Astrocyte of the spinal cord (primary cell): ENCODE measurements around the gene CDK11B.
"Not testable (repeated sequence)": the region's sequence is repeated elsewhere in the genome, so short reads cannot be mapped to it uniquely, and the experiment has no call there.

Experiments used
- DNase-seq: peaks from one replicate; pipeline ENCODE4 v3.0.0; 2011; ENCODE audit warnings: low read depth, low spot score
- H3K4me3 ChIP-seq: 2 replicates; pipeline ENCODE4 v1.5.1; 2011; ENCODE audit warnings: low read depth, mild to moderate bottlenecking, low read length, moderate library complexity
- in situ Hi-C: cut with HindIII; loops from 2 replicates; pipeline ENCODE4 v1.10.0; 2017; ENCODE audit warnings: low sequenced_read_pairs
- TF ChIP-seq, protein P1 (sequence below): IDR thresholded peaks from 2 replicates; pipeline ENCODE4 v1.5.1; 2012; ENCODE audit warnings: low read depth, mild to moderate bottlenecking, low read length, inconsistent platforms

CDK11B gene

DNA sequence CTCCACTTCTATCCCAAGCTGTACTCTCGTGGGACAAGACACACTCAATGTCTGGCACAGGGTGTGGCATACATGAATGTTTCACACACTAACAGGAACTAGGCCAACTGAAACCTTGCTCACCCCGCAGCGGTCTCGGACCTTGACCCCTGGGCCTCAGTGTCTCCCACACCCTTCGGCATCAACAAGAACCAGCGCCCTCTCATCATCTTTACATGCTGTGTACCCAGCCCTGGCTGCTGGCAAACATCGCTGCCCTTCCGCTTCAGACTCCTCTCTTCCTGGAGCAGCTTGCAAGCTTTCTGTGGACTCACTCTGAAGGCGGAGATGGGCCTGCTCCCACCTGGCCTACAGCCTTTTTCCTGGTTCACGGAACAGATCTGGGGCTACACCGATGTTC, 10.5 kb downstream of the CDK11B start:
- H3K4me3 ChIP-seq, DNase-seq, in situ Hi-C loops: not testable (repeated sequence)

DNA sequence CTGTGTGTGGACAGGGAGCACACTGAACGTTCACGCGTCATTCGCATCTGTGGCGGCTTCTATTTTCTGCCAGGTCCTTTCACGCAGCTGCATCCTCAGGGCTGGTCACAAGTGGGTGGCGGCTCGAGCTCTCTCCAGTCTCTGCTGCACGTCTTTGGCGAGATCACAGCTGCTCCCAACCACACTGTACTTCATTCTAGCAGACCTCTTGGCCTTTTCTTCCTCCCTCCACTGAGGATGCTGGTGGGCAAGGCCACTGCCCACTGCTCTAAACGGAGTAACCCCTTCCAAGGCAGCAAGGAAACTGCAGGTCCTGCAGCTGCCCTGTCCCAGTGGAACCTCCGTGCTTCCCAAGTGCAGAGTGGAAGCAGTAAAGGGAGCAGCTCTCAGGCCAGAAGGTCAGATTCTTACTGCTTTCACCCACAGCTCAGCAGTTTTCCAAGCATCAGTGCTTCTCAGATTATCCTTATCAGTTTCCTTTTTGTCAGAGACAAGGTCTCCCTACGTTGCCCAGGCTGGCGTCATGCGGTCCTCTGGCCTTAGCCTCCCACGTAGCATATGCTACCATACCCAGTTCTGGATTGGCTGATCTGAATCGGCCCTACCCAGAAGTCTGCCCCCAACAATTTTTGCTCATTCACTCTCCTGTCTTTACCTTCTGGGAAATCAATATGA, 11.1 kb downstream of the CDK11B start:
- in situ Hi-C loops, result not testable (repeated sequence)

DNA sequence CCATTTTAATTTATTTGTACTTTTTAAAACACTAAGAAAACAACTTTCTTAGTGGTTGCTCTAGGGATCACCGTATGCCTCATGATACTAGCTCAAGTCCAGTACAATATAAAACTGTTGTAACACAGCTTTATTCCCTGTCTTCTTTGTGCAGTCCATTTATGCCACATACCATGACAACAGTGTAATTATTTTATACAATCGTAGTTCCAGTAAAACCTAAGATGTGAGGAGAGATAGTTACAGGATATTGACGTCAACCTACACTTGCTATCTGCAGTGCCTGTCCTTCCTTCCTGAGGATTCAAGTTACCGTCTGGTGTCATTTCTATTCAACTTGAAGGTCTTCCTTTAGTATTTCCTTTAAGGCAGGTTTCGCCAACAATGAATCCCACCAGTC, 12.5 kb downstream of the CDK11B start:
- in situ Hi-C loops, DNase-seq, H3K4me3 ChIP-seq: not testable (repeated sequence)

More for the DNA sequence above, 11.1 kb downstream of the CDK11B start:
- DNase-seq, H3K4me3 ChIP-seq: not testable (repeated sequence)

DNA sequence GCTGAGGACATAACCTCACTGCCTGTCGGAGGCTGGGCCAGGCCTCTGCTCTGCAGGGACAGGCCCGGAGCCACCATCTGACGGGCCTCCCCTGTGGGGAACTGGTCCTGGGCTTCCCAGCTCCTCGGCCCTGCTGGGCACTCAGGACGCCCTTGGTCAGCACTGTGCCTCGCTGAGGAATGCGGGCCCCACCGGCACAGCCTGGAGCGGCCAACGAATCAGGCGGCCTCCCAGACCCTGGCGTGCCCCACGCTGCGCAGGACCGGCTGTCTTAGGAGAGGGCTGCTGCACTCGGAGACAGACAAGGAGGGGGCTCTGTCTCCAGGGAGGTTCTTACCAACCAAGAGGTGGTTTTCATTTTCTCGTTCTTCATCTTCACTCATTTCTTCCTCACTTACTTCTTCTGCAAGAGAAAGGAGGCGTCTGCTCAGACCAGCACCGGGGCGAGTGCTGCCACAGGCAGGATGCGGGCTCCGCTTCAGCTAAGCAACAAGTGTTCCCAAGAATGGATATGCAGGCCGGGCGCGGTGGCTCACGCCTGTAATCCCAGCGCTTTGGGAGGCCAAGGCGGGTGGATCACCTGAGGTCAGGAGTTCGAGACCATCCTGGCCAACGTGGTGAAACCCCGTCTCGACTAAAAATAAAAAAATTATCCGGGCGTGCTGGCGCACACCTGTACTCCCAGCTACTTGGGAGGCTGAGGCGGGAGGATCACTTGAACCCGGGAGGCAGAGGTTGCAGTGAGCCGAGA, 17.9 kb downstream of the CDK11B start:
- H3K4me3 ChIP-seq, DNase-seq, in situ Hi-C loops: not testable (repeated sequence)

DNA sequence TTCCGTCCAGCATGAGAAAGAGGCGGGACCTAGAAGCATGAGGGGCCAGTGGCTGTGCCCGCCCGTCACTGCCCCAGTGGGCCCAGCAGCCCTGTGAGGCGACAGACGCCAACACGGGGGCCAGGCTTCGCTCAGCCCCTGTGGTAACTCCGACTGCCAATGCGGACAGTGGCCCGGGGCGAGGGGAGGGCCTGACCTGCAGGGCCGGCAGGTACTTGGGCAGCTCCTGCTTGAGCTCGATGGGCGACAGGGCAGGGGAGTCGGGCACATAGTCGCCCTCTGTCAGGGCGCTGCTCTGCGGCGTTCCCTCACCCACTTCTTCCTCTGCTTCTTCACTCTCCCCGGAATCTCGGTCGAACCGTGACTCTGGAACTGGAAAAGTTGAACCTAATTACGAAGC, 18.7 kb downstream of the CDK11B start:
- in situ Hi-C loops, H3K4me3 ChIP-seq: not testable (repeated sequence)

DNA sequence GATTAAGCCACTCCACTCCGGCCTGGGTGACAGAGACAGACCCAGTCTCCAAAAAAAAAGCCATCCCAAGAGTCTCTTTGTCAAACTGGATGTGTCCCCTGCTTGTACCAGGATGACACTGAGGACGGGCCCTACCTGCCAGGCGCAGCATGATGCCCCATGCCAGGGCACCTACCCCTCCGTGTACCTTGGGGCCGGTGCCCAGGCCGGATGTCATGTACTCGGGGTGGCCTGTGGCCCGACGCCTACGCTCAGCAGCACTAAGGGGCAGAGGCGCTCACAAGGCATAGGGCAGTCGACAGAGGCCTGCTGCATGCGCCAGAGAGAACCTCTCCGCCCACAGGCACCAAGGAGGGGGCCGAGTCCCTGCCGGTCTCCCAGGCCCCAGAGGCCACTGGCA, 19.4 kb downstream of the CDK11B start:
- DNase-seq, in situ Hi-C loops, H3K4me3 ChIP-seq: not testable (repeated sequence)

More for the DNA sequence above, 18.7 kb downstream of the CDK11B start:
- not testable (repeated sequence) for DNase-seq

DNA sequence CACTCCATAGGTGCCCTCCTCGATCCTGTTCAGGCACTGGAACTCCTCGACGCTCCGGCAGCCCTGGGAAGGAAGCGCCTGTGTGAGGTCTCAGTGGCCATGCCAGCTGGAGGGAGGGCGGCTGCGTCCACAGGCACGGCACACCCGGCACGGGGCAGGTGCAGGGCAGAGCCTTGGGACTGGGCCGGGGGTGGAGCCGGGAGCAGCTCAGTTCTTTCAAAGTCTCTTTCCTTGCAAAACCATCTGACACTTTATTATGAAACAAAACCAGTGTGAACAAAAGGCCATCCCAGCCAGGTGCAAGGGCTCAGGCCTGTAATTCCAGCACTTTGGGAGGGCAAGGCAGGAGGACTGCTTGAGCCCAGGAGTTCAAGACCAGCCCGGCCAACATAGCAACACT, 20.3 kb downstream of the CDK11B start:
- DNase-seq, in situ Hi-C loops: not testable (repeated sequence)

DNA sequence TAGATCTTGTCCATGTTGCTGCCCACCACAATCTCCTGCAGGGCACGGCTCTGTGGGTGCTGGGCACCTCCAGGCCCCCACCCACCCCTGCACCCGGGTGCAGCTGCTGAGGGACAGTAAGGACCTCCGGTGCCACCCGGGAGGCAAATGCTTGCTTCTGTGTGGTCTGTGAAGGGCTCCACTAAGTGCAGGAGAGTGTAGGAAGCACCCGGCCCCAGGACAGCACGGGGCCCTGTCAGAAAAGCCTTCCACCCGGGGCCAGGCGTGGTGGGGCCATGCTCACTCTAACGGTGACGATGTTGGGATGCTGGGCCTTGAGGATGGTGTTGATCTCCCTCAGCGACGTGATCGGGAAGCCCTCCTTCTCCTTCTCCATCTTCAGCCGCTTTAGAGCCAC, 21.3 kb downstream of the CDK11B start:
- in situ Hi-C loops, H3K4me3 ChIP-seq, DNase-seq: not testable (repeated sequence)

More for the DNA sequence above, 20.3 kb downstream of the CDK11B start:
- H3K4me3 ChIP-seq, result not testable (repeated sequence)

DNA sequence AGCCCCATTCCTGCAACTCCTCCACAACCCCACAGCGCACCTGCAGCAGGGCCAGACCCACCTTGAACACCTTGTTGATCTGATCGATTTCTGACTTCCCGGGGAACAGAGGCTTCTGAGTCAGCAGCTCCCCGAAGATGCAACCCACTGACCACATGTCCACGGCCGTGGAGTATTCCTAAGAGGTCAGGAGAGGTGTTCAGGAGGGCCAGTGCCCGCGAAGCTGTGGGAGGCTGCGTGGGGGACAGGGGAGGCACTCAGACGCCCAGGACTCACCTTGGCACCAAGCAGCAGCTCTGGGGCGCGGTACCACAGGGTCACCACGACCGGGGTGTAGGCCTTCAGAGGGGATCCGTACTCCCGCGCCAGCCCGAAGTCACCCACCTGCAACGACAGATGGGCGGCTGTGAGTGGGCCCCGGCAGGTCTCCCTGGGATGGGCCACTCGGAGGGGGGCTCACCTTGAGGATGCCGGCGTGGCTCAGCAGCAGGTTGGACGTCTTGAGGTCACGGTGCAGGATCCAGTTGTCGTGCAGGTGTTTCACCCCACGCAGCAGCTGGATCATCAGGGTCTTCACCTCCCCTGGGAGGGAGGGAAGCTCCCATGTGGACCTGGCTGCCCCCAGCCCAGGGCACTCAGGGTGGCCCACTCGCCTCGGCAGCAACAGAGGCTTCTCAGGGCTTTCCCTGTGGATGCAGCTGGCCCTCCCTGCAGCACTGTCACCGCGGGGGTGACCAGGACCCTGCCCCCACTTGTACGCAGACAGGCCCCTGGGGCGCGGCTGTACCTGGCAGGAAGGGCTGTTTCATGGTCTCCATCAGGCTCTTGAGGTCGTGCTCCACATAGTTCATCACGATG, 22.0 kb downstream of the CDK11B start:
- H3K4me3 ChIP-seq, in situ Hi-C loops, DNase-seq: not testable (repeated sequence)

DNA sequence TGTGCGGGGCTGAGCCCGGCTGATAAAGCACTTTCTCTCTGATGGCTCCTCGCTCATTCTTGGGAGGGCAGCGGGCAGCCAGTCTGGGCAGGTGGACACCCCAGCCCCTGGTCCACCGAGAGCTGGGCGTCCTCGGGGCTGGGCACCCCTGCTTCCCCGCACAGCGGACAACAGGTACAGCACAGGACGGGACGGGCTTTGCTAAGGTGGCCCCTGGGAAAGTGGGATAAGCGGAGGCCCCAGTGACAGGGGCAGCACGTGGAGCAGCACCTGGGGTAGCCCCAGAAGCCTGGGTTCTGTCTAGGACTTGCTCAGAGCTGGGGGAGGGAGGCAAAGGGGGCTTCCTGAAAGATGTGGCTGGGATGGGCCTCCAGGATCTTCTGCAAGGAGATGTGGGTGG, 24.2 kb downstream of the CDK11B start:
- in situ Hi-C loops, DNase-seq, H3K4me3 ChIP-seq: not testable (repeated sequence)

DNA sequence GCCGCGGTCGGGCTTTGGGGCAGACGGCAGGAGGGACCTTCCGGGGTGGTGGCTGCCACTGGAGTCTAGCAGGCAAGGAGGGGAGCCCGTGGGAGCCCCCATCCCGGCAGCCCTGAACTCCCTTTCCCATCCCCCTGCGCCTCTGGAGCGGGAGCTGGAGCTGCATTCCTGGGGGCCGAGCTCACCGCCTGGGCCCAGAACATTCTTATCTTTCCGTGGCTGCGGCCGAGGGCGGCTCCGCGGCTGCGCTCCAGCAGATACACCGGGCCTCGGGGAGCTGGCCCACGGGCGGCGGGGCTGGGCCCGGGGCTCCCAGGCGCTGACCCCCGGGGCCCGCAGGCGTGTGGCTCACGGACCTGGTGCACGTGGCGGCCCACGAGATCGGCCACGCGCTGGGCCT, 25.4 kb downstream of the CDK11B start:
- DNase-seq, H3K4me3 ChIP-seq, in situ Hi-C loops: not testable (repeated sequence)

DNA sequence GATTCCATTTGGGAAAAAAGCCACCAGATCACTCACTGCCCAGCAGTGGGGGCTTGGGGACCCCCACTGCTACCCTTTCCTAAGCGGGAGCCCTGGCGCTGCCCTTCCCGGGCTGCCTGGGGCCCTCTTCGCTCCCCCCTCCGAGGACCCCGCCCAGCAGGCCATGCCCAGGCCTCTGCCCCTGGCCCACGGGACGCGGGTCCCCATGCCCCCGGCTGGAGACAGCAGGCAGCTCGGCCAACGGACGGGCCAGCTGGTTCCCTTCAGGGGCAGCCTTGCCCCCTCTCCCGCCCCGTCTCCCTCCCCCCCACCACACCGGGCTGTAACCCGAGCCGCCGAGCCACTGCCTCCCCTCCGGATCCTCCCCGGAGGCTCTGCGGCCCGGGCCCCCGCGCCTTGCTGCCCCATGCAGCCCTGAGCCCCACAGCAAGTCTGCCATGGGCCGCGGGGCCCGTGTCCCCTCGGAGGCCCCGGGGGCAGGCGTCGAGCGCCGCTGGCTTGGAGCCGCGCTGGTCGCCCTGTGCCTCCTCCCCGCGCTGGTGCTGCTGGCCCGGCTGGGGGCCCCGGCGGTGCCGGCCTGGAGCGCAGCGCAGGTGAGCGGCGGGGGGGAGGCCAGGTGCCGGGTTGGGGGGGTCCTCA, 26.9 kb downstream of the CDK11B start, which contains the start of gene MMP23B:
TSS of gene MMP23B (plus strand) at position 392 of the 639 bp plus-strand sequence. CDS start at position 438, 46 bp downstream.
- in situ Hi-C loops, result no loop called here
- DNase-seq, result no peak
- TF ChIP-seq, protein P1, sequence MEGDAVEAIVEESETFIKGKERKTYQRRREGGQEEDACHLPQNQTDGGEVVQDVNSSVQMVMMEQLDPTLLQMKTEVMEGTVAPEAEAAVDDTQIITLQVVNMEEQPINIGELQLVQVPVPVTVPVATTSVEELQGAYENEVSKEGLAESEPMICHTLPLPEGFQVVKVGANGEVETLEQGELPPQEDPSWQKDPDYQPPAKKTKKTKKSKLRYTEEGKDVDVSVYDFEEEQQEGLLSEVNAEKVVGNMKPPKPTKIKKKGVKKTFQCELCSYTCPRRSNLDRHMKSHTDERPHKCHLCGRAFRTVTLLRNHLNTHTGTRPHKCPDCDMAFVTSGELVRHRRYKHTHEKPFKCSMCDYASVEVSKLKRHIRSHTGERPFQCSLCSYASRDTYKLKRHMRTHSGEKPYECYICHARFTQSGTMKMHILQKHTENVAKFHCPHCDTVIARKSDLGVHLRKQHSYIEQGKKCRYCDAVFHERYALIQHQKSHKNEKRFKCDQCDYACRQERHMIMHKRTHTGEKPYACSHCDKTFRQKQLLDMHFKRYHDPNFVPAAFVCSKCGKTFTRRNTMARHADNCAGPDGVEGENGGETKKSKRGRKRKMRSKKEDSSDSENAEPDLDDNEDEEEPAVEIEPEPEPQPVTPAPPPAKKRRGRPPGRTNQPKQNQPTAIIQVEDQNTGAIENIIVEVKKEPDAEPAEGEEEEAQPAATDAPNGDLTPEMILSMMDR, result no peak
- H3K4me3 ChIP-seq, result no peak within 1 kb of the TSS
